Non-pigmented ciliary epithelial cell (primary cell): ENCODE results near the gene TMEM273.

ENCODE experiments used
- DNase-seq: peaks from one replicate; pipeline ENCODE4 v3.0.0-alpha.2; 2010; ENCODE audit warnings: low read depth

TMEM273 gene

GRCh38 chr10:49115015-49115795 is 73.0 kb downstream of the TMEM273 start, which contains the start of gene VSTM4:
VSTM4 (minus strand) TSS chr10:49115522; CDS start chr10:49115485, 37 bp downstream.
- DNase-seq, result no peak

GRCh38 chr10:49114718-49115014 is 73.5 kb downstream of the TMEM273 start:
- DNase-seq, result no peak

DNA sequence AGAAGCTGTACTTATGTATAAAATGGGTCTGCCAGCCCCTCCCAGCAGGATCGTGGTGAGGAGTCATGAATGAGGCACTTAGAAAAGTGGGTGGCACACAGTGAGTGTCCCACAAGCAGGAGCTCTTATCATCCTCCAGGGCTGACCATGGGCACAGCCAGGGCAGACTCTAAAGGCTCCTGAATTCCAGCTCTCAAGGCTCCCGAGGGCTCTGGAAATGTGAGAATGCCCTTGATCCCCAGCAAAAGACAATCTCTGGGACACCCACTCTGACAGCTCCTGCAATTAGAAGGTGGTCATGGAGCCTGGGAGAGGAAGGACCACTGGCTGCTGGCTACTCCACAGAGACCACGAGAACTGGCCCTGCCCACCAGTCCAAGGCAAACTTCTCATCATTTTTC is 74.5 kb downstream of the TMEM273 start:
- DNase-seq, result no peak

DNA sequence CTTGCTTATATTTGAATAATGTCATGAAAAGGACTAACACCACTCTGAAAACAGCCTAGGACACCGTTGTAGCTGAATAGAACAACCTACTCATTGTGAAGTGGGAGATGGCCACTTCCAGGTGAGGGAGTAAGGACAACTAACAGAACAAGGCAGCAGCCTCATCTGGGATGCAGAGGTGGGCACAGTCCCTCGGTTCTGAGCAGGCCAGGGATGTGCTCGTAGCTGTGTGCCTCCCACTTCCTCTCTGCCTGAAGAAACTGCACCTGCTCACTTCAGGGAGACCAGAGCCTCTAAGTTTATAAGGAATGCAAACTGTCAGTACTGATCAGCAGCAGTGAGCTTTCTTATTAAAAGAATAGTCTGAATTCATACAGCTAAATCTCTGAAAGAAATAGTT is 75.3 kb downstream of the TMEM273 start:
- DNase-seq, result no peak

GRCh38 chr10:49112098-49112497 is 76.1 kb downstream of the TMEM273 start:
- DNase-seq, result no peak

DNA sequence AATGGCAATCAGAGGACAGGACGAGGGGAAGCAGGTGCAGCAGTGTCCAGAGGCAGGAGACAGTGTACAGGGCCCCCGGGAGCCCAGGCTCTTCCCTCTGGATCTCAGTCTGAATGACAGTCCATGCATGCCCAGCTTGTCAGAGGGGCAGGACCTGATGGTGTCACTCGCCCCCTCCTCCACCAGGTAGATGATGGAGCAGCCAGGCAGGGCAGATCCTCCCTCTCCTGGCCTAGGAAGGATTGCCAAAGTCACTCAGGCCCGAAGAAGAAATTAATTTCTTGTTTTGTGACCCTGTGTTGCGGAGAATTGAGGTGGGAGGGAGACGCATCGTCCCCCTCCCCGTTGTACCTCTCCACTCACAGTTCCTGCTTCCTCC is 76.9 kb downstream of the TMEM273 start:
- DNase-seq, result no peak

DNA sequence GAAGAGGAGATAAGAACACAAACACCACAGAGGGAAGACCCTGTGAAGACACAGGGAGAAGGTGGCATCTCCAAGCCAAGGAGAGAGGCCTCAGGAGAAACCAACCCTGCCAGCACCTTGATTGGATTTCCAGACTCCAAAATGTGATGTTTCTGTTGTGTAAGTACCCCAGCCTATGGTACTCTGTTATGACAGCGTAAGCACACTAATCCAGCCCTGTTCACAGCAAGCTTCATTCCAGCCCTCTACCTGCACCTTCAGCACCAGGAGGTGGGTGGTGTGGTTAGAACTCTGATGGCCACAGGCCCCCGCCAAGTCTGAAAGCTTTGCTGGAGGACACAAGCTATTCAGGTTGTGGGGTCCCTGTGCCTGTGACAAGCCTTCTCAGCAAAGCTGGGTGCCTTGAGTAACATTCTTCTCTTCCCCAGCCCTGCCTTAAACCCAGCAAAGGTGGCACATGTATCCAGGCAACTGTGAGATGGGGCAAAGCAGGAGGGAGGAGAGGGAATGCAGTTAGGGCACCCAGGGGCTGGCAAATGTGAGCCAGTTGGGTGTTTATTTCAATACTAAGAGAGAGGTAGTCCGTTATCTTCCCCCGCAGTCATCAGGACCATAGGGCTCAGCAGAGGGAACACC is 77.4 kb downstream of the TMEM273 start:
- no peak for DNase-seq

GRCh38 chr10:49109669-49110340 is 78.4 kb downstream of the TMEM273 start:
- no peak for DNase-seq

- DNase-seq, result no peak
Observed at GRCh38 chr10:49108656-49109055, 79.5 kb downstream of the TMEM273 start.

DNA sequence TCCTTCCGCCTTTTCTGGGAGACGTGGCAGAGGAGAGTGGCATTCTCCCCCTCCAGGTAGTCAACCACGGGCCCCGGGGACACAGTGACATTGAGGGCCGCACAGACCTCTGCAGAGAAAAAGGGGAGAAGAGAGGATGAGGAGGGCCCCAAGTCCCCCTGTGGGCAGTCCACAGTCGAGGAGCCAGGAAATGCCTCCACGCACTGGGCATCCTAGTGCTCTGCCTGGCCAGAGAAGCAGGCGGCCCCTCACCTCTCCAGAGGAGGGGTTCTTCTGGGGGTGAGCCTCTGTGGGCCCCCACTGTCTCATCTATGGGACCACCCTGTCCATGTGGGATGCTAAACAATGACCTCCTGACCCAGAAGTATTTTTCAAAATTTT is 80.3 kb downstream of the TMEM273 start:
- no peak for DNase-seq

GRCh38 chr10:49107111-49107886 is 80.9 kb downstream of the TMEM273 start:
- no peak for DNase-seq

DNA sequence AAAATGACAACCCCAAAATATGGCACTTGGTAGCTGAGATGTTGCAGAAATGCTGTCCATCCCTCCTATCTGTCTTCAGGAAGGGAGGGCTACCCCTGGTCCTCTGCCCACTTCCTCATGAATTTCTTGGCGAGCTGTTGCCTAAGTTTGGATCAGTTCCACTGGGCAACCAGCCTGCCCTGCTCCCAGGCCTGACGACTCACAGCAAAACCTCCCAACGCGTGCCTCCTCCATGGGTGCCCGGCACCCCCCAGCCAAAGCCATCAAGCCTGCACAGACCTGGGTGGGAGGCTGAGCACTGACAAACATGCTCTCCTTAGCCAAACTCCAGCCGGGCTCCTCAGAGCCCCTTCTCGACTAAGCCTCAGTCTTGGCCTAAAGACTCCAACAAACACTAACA is 81.7 kb downstream of the TMEM273 start:
- DNase-seq, result no peak

DNA sequence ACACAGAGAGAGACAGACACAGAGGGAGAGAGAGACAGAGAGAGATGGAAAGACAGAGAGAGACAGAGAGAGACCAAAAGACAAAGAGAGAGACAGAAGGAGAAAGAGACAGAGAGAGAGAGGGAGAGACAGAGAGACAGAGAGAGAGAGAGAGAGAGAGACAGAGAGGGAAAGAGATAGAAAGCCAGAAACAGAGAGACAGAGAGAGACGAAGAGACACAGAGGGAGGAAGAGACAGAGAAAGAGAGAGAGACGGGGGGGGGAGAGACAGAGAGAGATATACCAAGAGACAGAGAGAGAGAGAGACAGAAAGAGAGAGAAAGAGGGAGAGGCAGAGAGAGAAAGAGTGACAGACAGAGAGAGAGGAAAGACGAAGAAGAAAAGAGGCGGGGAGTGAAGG is 83.1 kb downstream of the TMEM273 start:
- DNase-seq, result no peak
